ENCODE measurements around the gene AATF.
A peak's percentile ranks its signal among the peaks of the same experiment; 100 is the strongest.

Gene AATF

GRCh38 chr17:36922175-36922574 is 26.6 kb upstream of the AATF start:
- no peak overlapping the region for H3K4me3 Mint-ChIP-seq
- no peak overlapping the region for H3K27ac Mint-ChIP-seq
- CTCF ChIA-PET, result no interaction called here
- no peaks in the 10 kb centered on the region for H3K36me3 Mint-ChIP-seq
- no peak for DNase-seq
- peaks cover 87% of the 10 kb centered on the region for H3K27me3 Mint-ChIP-seq
- H3K4me1 Mint-ChIP-seq, result peaks cover 3% of the 10 kb centered on the region
- H3K9me3 Mint-ChIP-seq, result no peaks in the 10 kb centered on the region

GRCh38 chr17:36923814-36924221 is 24.9 kb upstream of the AATF start:
- H3K27ac Mint-ChIP-seq, result no peak overlapping the region
- no peaks in the 10 kb centered on the region for H3K9me3 Mint-ChIP-seq
- no peaks in the 10 kb centered on the region for H3K36me3 Mint-ChIP-seq
- peaks cover 16% of the 10 kb centered on the region for H3K4me1 Mint-ChIP-seq
- H3K27me3 Mint-ChIP-seq, result peaks cover 91% of the 10 kb centered on the region
- H3K4me3 Mint-ChIP-seq, result no peak overlapping the region
- CTCF ChIA-PET, result no interaction called here
- no peak for DNase-seq

GRCh38 chr17:36926226-36926625 is 22.5 kb upstream of the AATF start:
- DNase-seq, result no peak
- Mint-ChIP-seq H3K27ac (no peak overlapping the region), H3K4me1 (peaks cover 18% of the 10 kb centered on the region), H3K36me3 (no peaks in the 10 kb centered on the region), H3K9me3 (no peaks in the 10 kb centered on the region), H3K27me3 (peaks cover 91% of the 10 kb centered on the region), H3K4me3 (no peak overlapping the region)
- CTCF ChIA-PET, result no interaction called here

GRCh38 chr17:36926701-36927100 is 22.1 kb upstream of the AATF start:
- no peaks in the 10 kb centered on the region for H3K9me3 Mint-ChIP-seq
- no peak overlapping the region for H3K27ac Mint-ChIP-seq
- CTCF ChIA-PET, result no interaction called here
- DNase-seq, result no peak
- peaks cover 18% of the 10 kb centered on the region for H3K4me1 Mint-ChIP-seq
- no peak overlapping the region for H3K4me3 Mint-ChIP-seq
- peaks cover 91% of the 10 kb centered on the region for H3K27me3 Mint-ChIP-seq
- no peaks in the 10 kb centered on the region for H3K36me3 Mint-ChIP-seq

- H3K4me1 Mint-ChIP-seq, result peaks cover 35% of the 10 kb centered on the region
- H3K27me3 Mint-ChIP-seq, result peaks cover 91% of the 10 kb centered on the region
- no peaks in the 10 kb centered on the region for H3K9me3 Mint-ChIP-seq
- no peak for DNase-seq
- H3K4me3 Mint-ChIP-seq, result no peak overlapping the region
- no peak overlapping the region for H3K27ac Mint-ChIP-seq
- CTCF ChIA-PET, result no interaction called here
- H3K36me3 Mint-ChIP-seq, result no peaks in the 10 kb centered on the region
Measured at GRCh38 chr17:36928471-36929345, 20.0 kb upstream of the AATF start.

GRCh38 chr17:36929851-36930582 is 18.7 kb upstream of the AATF start:
- H3K4me1 Mint-ChIP-seq, result peaks cover 40% of the 10 kb centered on the region
- peaks cover 95% of the 10 kb centered on the region for H3K27me3 Mint-ChIP-seq
- CTCF ChIA-PET, result no interaction called here
- no peak overlapping the region for H3K4me3 Mint-ChIP-seq
- H3K27ac Mint-ChIP-seq, result no peak overlapping the region
- H3K36me3 Mint-ChIP-seq, result no peaks in the 10 kb centered on the region
- H3K9me3 Mint-ChIP-seq, result no peaks in the 10 kb centered on the region
- DNase-seq, result no peak

- peaks cover 45% of the 10 kb centered on the region for H3K4me1 Mint-ChIP-seq
- no peak overlapping the region for H3K4me3 Mint-ChIP-seq
- no peaks in the 10 kb centered on the region for H3K36me3 Mint-ChIP-seq
- no peak overlapping the region for H3K27ac Mint-ChIP-seq
- DNase-seq, result no peak
- peaks cover 95% of the 10 kb centered on the region for H3K27me3 Mint-ChIP-seq
- CTCF ChIA-PET, result no interaction called here
- H3K9me3 Mint-ChIP-seq, result no peaks in the 10 kb centered on the region
Measured at GRCh38 chr17:36930583-36930900, 18.2 kb upstream of the AATF start.

GRCh38 chr17:36931096-36931696 is 17.6 kb upstream of the AATF start:
- Mint-ChIP-seq H3K9me3 (no peaks in the 10 kb centered on the region), H3K4me1 (peaks cover 51% of the 10 kb centered on the region), H3K4me3 (no peak overlapping the region), H3K27ac (no peak overlapping the region), H3K36me3 (no peaks in the 10 kb centered on the region), H3K27me3 (peaks cover 100% of the 10 kb centered on the region)
- DNase-seq, result no peak
- CTCF ChIA-PET, result no interaction called here

GRCh38 chr17:36931697-36932382 is 16.9 kb upstream of the AATF start:
- Mint-ChIP-seq H3K4me3 (peak overlapping the region; percentile 33), H3K9me3 (no peaks in the 10 kb centered on the region), H3K36me3 (no peaks in the 10 kb centered on the region), H3K4me1 (peaks cover 56% of the 10 kb centered on the region), H3K27ac (no peak overlapping the region), H3K27me3 (peaks cover 100% of the 10 kb centered on the region)
- no peak for DNase-seq
- CTCF ChIA-PET, result no interaction called here

- Mint-ChIP-seq H3K9me3 (no peaks in the 10 kb centered on the region), H3K36me3 (no peaks in the 10 kb centered on the region), H3K4me1 (peaks cover 61% of the 10 kb centered on the region), H3K27me3 (peaks cover 100% of the 10 kb centered on the region), H3K4me3 (peak overlapping the region; percentile 33), H3K27ac (no peak overlapping the region)
- DNase-seq, result no peak
- CTCF ChIA-PET, result no interaction called here
Measured at GRCh38 chr17:36932383-36932693, 16.4 kb upstream of the AATF start.

- H3K4me3 Mint-ChIP-seq, result no peak overlapping the region
- no peaks in the 10 kb centered on the region for H3K36me3 Mint-ChIP-seq
- peaks cover 100% of the 10 kb centered on the region for H3K27me3 Mint-ChIP-seq
- no peaks in the 10 kb centered on the region for H3K9me3 Mint-ChIP-seq
- no peak for DNase-seq
- peaks cover 62% of the 10 kb centered on the region for H3K4me1 Mint-ChIP-seq
- H3K27ac Mint-ChIP-seq, result peak overlapping the region; percentile 75
- CTCF ChIA-PET, result interaction anchor here (1.5 to 1.7 kb wide), 2 partner anchors 115 to 307 kb away, joined by 4 read pairs; no protein-coding TSS in a partner anchor
Measured at GRCh38 chr17:36932694-36933511, 15.9 kb upstream of the AATF start.

- DNase-seq, result no peak
- H3K4me3 Mint-ChIP-seq, result peak overlapping the region; percentile 14
- peaks cover 59% of the 10 kb centered on the region for H3K4me1 Mint-ChIP-seq
- H3K9me3 Mint-ChIP-seq, result no peaks in the 10 kb centered on the region
- H3K27me3 Mint-ChIP-seq, result peaks cover 100% of the 10 kb centered on the region
- H3K27ac Mint-ChIP-seq, result peak overlapping the region; percentile 6
- no peaks in the 10 kb centered on the region for H3K36me3 Mint-ChIP-seq
- CTCF ChIA-PET, result interaction anchor here (1.5 to 1.7 kb wide), 2 partner anchors 114 to 307 kb away, joined by 4 read pairs; no protein-coding TSS in a partner anchor
Measured at GRCh38 chr17:36933512-36934143, 15.1 kb upstream of the AATF start.

- no peak for DNase-seq
- peak overlapping the region; percentile 14 for H3K4me3 Mint-ChIP-seq
- H3K36me3 Mint-ChIP-seq, result no peaks in the 10 kb centered on the region
- H3K27me3 Mint-ChIP-seq, result peaks cover 100% of the 10 kb centered on the region
- CTCF ChIA-PET, result interaction anchor here (1.5 to 1.7 kb wide), 2 partner anchors 113 to 308 kb away, joined by 4 read pairs; no protein-coding TSS in a partner anchor
- H3K27ac Mint-ChIP-seq, result peak overlapping the region; percentile 6
- no peaks in the 10 kb centered on the region for H3K9me3 Mint-ChIP-seq
- peaks cover 60% of the 10 kb centered on the region for H3K4me1 Mint-ChIP-seq
Measured at GRCh38 chr17:36934144-36934691, 14.5 kb upstream of the AATF start.

Data from activated naive CD4-positive, alpha-beta T cell treated with anti-CD3 and anti-CD28 coated beads, Interleukin-2, amount 10 ng/mL, durations not matched to agents 7 days and 5 days (primary cell).